Measurements from ENCODE around the gene CNOT6.

GRCh38 chr5:180522330-180522729, 28.2 kb downstream of the CNOT6 start:
- TF ChIP-seq, protein P1, sequence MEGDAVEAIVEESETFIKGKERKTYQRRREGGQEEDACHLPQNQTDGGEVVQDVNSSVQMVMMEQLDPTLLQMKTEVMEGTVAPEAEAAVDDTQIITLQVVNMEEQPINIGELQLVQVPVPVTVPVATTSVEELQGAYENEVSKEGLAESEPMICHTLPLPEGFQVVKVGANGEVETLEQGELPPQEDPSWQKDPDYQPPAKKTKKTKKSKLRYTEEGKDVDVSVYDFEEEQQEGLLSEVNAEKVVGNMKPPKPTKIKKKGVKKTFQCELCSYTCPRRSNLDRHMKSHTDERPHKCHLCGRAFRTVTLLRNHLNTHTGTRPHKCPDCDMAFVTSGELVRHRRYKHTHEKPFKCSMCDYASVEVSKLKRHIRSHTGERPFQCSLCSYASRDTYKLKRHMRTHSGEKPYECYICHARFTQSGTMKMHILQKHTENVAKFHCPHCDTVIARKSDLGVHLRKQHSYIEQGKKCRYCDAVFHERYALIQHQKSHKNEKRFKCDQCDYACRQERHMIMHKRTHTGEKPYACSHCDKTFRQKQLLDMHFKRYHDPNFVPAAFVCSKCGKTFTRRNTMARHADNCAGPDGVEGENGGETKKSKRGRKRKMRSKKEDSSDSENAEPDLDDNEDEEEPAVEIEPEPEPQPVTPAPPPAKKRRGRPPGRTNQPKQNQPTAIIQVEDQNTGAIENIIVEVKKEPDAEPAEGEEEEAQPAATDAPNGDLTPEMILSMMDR (IDR thresholded peaks at IDR 0.05): no peak
- no peak for TF ChIP-seq POLR2A (IDR thresholded peaks at IDR 0.05)

Data from Peyer's patch (tissue), 4 donors.